CD4-positive, alpha-beta T cell treated with Interleukin-17A for 1 hour (primary cell): ENCODE results near the gene TXNL4A.

Experiments
- DNase-seq: peaks from one replicate; pipeline ENCODE4 v3.0.0-alpha.2; 2020

TXNL4A gene

DNA sequence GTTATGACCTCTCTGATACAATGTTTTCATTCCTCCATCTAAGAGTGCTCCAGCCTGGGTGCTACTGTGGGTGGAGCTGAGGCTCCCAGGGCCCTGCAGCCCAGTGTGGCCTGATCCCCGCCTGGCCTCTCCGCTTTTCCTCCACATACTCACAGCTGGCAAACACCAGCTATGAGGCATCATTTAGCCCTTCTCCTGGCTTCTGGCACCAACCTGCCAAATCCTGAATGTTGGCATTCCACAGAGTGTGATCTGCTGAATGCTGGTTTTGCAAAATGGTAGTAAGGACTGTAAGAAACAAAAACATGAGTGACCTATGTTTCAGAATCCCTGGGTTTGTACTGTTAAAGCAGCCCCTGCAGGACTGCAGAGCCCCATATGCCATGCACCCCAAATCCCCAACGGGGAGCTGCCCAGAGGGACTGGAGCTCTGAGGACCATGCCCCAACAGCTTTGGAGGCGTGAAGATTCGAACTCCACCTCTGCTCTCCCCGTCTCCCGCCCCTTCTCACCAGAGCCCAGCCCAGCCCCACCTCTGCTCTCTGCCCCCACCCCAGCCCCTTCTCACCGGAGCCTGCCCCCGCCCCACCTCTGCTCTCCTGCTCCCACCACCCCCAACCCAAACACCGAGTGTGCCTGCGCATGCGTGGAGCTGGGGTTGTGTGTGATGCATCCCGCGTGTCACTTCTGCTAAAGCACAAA lies 41.2 kb downstream of the TXNL4A start:
- DNase-seq: no peak

DNA sequence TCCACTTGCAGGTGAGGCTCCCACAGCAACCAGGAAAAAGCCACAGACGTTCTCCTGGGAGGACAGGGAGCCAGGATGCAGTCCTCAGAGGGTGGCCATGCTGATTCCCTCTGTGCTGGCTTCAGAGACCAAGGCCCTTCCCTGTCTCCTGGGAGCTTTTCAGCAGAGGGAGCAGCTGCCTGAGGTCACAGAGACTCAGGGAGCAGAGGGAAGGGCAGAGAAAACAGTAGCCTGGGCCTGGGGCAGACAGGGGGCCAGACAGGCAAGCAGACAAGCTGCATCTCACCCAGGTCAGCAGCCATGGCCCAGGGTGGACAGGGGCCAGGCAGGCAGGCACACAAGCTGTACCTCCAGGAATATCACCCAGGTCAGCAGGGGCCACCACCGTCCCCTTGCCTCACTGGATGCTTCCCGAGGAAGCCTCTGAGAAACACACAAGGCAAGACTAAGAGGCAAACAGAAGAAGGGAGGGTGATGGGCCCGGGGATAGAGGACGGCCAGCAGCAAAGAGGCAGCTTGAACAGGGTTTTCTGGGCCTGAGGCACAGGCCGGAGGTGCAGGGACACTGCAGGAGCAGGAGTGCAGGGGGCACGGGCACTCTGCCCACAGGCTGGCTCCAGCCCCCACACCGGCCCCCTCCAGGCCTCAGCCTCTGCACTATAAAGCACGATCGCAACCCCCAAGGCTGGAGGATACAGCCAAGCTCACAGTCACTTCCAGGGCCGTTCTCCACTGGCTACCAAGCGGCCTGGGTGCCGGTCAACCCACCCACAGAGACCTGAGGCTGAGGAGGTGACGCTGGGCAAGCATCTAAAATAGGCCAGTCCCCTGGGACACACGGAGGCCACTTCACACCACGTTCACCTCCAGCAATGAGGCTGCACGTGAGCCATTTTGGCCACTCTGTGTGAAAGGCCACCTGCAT lies 43.0 kb downstream of the TXNL4A start:
- DNase-seq: no peak

GRCh38 chr18:79944746-79945117 lies 43.6 kb downstream of the TXNL4A start:
- no peak for DNase-seq

GRCh38 chr18:79944126-79944731 lies 44.1 kb downstream of the TXNL4A start:
- no peak for DNase-seq

DNA sequence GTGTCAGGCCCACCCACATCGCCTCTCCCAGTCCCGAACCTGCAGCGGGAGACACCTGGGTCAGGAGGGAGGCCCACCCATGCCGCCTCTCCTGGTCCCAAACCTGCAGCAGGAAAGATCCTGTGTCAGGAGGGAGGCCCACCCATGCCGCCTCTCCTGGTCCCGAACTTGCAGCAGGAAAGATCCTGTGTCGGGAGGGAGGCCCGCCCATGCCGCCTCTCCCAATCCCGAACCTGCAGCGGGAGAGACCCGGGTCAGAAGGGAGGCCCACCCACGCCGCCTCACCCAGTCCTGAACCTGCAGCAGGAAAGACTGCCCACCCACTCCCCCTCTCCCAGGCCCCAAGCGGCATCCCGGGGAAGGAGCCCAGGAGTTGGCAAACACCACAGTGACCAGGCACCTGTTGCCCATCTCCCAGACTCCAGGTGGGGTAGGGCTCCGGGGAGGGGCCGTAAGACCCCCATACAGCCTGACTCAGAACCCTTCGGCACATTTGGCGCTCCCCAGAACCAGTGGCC lies 44.7 kb downstream of the TXNL4A start:
- DNase-seq: no peak

DNA sequence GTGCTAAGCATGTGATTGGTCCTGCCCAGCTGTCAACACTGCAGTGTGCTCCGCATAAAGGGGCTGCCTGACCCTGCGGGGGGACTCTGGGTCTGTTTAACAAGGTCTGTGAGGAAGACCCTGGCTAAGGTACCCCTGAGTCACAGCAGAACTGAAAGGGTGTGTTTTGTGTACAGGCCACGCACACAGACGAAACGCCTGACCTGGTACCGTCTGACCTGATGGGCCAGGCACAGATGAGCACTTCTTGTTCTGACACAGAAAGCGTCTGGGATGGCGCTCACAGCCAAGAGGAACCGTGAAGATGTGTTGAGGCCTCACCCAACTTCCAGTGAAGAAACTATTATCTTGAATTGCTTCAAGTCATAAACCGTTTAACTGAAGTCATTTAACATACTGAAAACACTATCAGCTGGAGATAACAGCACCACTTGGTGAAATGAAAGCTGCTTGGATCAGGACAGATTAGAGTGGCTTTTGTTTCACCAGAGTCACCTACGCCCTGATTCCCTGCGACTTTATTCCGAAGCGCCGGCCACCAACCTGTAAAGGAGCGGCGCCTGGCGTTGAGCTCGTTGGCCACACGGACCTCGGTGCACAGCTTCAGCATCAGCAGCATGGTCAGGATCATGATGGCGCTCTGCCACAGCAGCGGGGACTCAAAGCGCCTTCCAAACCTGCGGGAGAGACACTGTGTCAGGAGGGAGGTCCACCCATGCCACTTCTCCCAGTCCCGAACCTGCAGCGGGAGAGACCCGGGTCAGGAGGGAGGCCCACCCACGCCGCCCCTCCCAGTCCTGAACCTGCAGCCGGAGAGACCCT lies 45.4 kb downstream of the TXNL4A start:
- no peak for DNase-seq

GRCh38 chr18:79942211-79942610 lies 46.2 kb downstream of the TXNL4A start:
- no peak for DNase-seq

GRCh38 chr18:79941473-79942119 lies 46.8 kb downstream of the TXNL4A start:
- DNase-seq: no peak

GRCh38 chr18:79940814-79941472 lies 47.4 kb downstream of the TXNL4A start:
- DNase-seq: no peak

- DNase-seq: no peak
Observed at GRCh38 chr18:79940126-79940813, 48.1 kb downstream of the TXNL4A start.

DNA sequence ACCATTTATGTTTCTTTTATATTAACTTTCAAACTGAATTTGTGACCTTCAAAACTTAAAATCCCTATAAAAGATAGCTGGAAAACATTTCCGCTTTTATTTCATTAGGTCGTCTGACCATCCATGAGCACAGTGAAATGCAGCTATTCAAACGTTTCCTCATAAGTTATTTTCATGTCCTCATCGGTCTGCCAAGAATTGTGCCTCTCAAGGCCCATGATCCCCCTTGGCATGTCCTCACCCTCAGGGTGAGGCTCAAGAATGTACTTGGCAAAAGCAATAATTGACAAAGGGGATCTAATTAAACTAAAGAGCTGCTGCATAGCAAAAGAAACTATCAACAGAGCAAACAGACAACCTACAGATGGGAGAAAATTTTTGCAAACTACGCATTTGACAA lies 49.3 kb downstream of the TXNL4A start:
- no peak for DNase-seq

- no peak for DNase-seq
Observed at GRCh38 chr18:79938196-79938595, 50.2 kb downstream of the TXNL4A start.

- DNase-seq: no peak
Observed at GRCh38 chr18:79937103-79937860, 51.1 kb downstream of the TXNL4A start.

DNA sequence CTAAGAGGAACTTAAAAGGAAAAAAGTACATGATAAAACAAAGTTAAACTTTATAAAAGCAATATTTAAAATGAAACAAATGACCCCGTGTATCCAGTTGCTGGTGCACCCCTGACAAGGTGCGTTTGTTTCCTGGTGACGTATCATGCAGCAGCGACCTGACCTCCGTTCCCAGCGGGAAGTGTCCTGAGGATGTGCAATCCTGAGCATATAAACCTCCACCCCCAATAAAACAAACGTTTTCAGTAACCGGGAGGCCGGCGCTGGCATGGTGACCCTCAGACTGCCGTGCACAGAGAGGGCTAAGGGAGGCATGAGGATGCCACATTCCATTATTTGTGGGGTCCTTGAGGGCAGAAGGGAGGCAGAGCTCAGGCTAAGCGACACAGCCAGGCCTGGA lies 51.7 kb downstream of the TXNL4A start:
- no peak for DNase-seq

DNA sequence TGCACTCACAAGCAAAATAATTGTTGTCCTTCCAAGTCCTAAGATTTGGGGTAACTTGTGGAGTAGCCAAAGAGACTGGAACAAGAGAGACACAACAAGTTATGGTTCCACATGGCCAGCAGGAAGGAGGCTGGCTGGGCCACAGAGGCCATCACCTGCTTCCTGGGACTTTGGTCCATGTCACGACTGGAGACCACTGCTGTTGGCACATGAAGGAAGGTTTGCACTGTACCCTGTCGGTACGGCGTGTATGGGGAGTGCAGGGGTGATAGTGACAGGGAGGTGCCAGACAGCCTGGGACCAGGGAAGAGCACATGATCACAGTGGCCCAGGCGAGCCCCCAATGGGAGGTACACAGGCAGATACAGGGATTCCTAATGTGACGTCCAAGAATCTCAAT lies 52.4 kb downstream of the TXNL4A start:
- DNase-seq: no peak

DNA sequence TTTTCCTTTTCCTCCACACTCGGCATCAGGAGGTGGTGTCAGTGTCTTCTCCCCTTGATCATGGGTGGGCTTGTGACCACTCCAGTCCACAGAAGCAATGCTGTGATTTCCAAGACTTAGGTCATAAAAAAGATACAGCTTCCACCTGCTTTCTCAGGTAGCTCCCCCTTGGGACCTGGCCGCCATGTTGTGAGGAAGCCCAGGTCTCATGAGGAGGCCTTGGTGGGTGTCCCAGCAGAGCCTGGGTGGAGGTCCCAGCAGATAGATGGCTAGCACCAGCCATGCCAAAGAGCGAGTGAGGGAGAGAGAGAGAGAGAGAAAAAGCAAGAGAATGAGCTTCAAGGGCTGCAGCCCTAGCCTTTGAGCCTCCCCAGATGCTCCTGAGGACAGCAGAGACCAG lies 52.9 kb downstream of the TXNL4A start:
- no peak for DNase-seq

GRCh38 chr18:79935098-79935480 lies 53.3 kb downstream of the TXNL4A start:
- no peak for DNase-seq

DNA sequence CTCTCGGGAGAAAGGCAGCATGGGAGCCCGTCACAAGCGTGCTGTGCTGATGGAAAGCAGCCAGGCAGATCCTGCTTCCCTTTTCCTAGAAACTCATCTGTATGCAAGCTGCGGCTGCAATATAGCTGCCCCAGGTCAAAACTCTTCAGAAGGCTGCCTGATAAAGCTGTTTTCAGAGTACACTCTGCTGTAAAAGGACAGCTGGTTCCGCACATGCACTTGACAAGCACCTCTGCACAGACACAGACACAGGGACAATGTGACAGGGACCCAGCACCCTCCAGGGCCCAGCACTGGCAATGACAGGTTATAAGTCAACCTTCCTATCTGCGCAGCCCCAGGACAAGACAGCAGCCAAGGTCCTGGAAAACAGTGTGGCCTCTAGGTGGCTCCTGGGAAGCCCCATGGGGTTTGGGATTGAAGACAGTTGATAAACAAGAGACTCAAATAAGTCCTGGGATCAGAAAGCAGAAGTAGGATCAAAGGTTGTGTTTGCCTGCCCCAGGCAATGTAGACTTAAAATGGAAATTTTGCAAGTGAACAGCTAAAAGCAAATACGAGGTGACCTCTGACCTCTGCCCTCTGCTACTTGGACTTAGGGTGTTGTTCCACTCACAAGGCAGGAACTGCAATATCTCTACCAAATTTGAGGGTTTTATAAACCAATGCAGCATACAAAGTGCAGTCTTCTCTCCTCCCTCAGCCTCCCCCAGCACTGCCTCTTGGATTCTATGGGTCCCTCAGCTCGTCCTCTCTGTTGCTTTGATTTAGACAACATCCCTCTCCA lies 53.9 kb downstream of the TXNL4A start:
- DNase-seq: no peak

GRCh38 chr18:79933765-79934164 lies 54.6 kb downstream of the TXNL4A start:
- no peak for DNase-seq
